ENCODE results near the gene BRD4. TPM values are rescaled to one million over a fixed set of nuclear protein-coding genes. Genes with fewer than 3 reads are reported as not detected.

BRD4 gene
- total and polyA plus RNA-seq, 2 donors from 2014 or later, result 14.3 to 107 TPM

DNA sequence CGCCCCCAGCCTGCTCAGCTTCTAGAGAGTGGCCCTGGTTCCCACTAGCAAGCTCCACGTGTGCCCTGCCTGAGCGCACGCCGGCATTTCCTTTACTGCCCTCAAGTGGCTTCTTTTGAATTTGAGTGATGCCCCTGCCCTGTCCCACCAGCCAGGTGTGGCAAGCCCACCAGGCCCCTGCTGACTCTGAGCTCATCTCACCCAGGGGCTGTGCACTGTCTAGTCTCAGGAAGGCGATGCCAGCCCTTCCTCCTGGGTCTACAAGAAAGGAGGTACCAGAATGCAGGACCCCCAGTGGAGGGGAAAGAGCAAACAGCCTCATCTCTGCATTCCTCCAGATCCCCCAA lies 82.8 kb downstream of the BRD4 start:
- peaks cover 6 to 46% (median 44%) of the 10 kb centered on the region in 3 donors for H3K36me3 ChIP-seq (ENCODE audit: control insufficient read depth in 2 of 3, insufficient read depth in 3 of 3, low read length in 3 of 3)
- intact Hi-C loops (cut with DNase I), result no loop called here

DNA sequence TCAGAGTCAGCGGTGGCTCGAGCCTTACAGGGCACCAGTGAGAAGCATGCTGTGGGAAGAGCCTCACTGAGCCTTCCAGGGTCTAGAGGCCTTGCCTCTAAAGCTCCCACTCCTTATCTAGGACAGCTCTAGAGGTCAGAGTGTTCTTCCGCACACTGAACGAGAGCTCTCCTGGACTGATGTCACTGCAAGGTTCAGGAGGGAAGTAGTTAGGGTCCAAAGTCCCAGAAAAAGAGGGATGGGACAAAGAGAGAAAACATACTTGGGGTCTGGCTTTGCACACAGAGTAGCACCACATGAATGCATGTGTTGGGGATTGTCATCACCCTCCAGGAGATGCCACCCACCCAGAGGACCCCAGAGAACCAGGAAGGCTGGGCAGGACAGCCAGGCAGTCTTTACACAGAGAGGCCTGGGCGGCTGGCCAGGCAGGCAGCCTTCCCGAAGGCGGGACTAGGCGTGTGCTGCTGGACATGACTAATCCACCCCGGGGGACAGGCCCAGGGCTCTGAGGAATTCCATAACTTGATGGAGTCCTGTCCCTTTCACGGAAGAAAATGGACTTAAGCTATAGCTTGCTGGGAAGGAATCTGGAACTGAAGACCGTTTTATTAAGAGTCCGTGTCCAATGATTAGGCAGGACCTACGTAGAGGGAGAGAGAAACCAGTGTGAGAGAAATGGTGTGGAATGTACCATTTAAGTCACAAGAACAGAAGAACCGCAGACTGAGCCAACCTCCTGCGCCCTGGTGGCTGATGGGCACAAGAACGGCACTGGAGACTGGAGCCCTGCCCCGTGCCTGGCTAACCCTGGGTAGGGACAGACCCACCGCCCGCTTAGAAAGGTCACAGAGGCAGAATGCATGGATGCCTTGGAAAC lies 83.5 kb downstream of the BRD4 start:
- no peak for FAIRE-seq
- Histone ChIP-seq H3K9me3 (ENCODE audit: control insufficient read depth in 2 of 3, insufficient read depth in 1 of 3, low read length in 3 of 3) (no peaks in the 10 kb centered on the region), H3K27me3 (ENCODE audit: control insufficient read depth, insufficient read depth, low read length) (no peaks in the 10 kb centered on the region), H3K9ac (ENCODE audit: low read length in 3 of 3) (peak overlapping the region in 2 of 3 donors; percentile 59 to 80), H3K36me3 (ENCODE audit: control insufficient read depth in 2 of 3, insufficient read depth in 3 of 3, low read length in 3 of 3) (peaks cover 4 to 43% (median 40%) of the 10 kb centered on the region in 3 donors), H3K27ac (ENCODE audit: low read depth in 2 of 2, low read length in 2 of 2) (peak overlapping the region; percentile 92 to 94), H3K4me1 (ENCODE audit: control insufficient read depth in 2 of 3, insufficient read depth in 2 of 3, low read depth in 1 of 3, low read length in 3 of 3) (peaks cover 12 to 56% (median 27%) of the 10 kb centered on the region in 3 donors), H3K4me3 (ENCODE audit: low read length in 3 of 3) (no peak overlapping the region)
- TF ChIP-seq, protein P1, sequence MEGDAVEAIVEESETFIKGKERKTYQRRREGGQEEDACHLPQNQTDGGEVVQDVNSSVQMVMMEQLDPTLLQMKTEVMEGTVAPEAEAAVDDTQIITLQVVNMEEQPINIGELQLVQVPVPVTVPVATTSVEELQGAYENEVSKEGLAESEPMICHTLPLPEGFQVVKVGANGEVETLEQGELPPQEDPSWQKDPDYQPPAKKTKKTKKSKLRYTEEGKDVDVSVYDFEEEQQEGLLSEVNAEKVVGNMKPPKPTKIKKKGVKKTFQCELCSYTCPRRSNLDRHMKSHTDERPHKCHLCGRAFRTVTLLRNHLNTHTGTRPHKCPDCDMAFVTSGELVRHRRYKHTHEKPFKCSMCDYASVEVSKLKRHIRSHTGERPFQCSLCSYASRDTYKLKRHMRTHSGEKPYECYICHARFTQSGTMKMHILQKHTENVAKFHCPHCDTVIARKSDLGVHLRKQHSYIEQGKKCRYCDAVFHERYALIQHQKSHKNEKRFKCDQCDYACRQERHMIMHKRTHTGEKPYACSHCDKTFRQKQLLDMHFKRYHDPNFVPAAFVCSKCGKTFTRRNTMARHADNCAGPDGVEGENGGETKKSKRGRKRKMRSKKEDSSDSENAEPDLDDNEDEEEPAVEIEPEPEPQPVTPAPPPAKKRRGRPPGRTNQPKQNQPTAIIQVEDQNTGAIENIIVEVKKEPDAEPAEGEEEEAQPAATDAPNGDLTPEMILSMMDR (IDR thresholded peaks at IDR 0.05; ENCODE audit: borderline replicate concordance, extremely low read depth, insufficient read depth), result no peak
- intact Hi-C loops (cut with DNase I), result no loop called here
- peak in 2 of 5 donors; percentile 60 to 93 for DNase-seq

More for the DNA sequence above, 82.8 kb downstream of the BRD4 start:
- H3K4me1 ChIP-seq (ENCODE audit: control insufficient read depth in 2 of 3, insufficient read depth in 2 of 3, low read depth in 1 of 3, low read length in 3 of 3), result peaks cover 12 to 56% (median 27%) of the 10 kb centered on the region in 3 donors
- TF ChIP-seq, protein P1 (IDR thresholded peaks at IDR 0.05; ENCODE audit: borderline replicate concordance, extremely low read depth, insufficient read depth), result no peak
- H3K9ac ChIP-seq (ENCODE audit: low read length in 3 of 3), result peak overlapping the region in 1 of 3 donors; percentile 80
- H3K9me3 ChIP-seq (ENCODE audit: control insufficient read depth in 2 of 3, insufficient read depth in 1 of 3, low read length in 3 of 3), result no peaks in the 10 kb centered on the region
- H3K4me3 ChIP-seq (ENCODE audit: low read length in 3 of 3), result no peak overlapping the region
- FAIRE-seq (no peak), DNase-seq (peak in 4 of 5 donors; percentile 8 to 73 (median 38))
- peak overlapping the region; percentile 92 to 94 for H3K27ac ChIP-seq (ENCODE audit: low read depth in 2 of 2, low read length in 2 of 2)
- no peaks in the 10 kb centered on the region for H3K27me3 ChIP-seq (ENCODE audit: control insufficient read depth, insufficient read depth, low read length)

DNA sequence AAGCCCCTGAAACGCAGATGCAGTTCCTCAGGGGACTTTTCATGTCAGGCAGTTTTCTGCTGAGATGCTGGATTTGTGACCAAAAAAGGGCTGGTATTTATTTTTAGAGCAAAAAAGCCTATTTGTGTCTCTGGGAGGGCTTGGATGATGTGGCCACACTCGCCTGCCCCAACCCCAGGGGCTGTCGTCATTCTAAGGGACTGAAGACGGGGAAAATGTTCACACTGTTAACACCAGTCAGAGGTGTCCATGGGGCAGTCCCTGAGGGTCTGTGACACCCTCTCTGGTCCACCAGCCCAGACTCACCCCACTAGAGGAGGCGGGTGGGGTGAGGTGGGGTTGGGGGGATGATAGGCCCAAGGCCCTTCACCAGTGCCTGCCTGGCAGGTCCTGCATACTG lies 84.2 kb downstream of the BRD4 start:
- intact Hi-C loops (cut with DNase I), result no loop called here
- H3K9me3 ChIP-seq (ENCODE audit: control insufficient read depth in 2 of 3, insufficient read depth in 1 of 3, low read length in 3 of 3), result no peaks in the 10 kb centered on the region
- H3K27ac ChIP-seq (ENCODE audit: low read depth in 2 of 2, low read length in 2 of 2), result peak overlapping the region; percentile 92 to 94
- H3K4me1 ChIP-seq (ENCODE audit: control insufficient read depth in 2 of 3, insufficient read depth in 2 of 3, low read depth in 1 of 3, low read length in 3 of 3), result peaks cover 12 to 51% (median 27%) of the 10 kb centered on the region in 3 donors
- H3K4me3 ChIP-seq (ENCODE audit: low read length in 3 of 3), result no peak overlapping the region
- no peaks in the 10 kb centered on the region for H3K27me3 ChIP-seq (ENCODE audit: control insufficient read depth, insufficient read depth, low read length)
- DNase-seq (no peak), FAIRE-seq (no peak)
- H3K9ac ChIP-seq (ENCODE audit: low read length in 3 of 3), result peak overlapping the region in 1 of 3 donors; percentile 80
- TF ChIP-seq, protein P1 (IDR thresholded peaks at IDR 0.05; ENCODE audit: borderline replicate concordance, extremely low read depth, insufficient read depth), result no peak
- peaks cover 2 to 40% (median 38%) of the 10 kb centered on the region in 3 donors for H3K36me3 ChIP-seq (ENCODE audit: control insufficient read depth in 2 of 3, insufficient read depth in 3 of 3, low read length in 3 of 3)

Data from kidney (tissue), 14 donors.